ENCODE results near the gene FBXL14.

Gene FBXL14

DNA sequence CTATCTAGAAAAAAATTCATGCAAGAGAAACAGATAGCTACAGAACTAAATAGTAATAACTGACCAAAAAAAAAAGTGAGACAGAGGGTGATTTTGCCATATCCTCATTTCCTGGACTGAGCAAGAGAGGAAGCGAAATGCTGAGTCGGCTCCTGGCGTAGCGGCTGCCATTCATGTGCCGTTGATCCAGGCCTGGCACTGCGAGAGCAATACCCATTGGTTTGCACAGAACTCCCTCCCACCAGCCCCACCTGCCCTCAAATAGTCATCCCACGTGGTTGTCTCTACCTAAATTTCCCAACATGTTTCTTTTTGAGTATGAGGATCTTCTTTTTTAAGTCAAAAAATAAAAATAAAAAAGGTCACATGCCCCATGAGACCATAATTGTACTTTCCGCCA is 25.2 kb upstream of the FBXL14 start:
- no peak overlapping the region for H3K4me3 ChIP-seq (ENCODE audit: low read length)
- H3K4me2 ChIP-seq (ENCODE audit: low read depth, low read length) = no peak overlapping the region
- no peaks in the 10 kb centered on the region for H3K27me3 ChIP-seq (replicated peaks; ENCODE audit: insufficient read depth, low read length)
- 0 out of 2 replicates have a peak, but pooled peaks cover 4% of the 10 kb centered on the region for H4K20me1 ChIP-seq (ENCODE audit: insufficient read depth, low read length)
- H3K27ac ChIP-seq (ENCODE audit: low read length) = peak overlapping the region; percentile 25; the same call in 1 of the 2 replicates
- H3K9ac ChIP-seq (ENCODE audit: low read length) = no peak overlapping the region
- no peaks in the 10 kb centered on the region for H3K4me1 ChIP-seq (ENCODE audit: low read length)
- H3F3A ChIP-seq (ENCODE audit: insufficient read depth, low read length) = 0 out of 2 replicates have a peak, but pooled peaks cover 3% of the 10 kb centered on the region
- H3K79me2 ChIP-seq (ENCODE audit: low read length) = peaks cover 64% of the 10 kb centered on the region
- no peaks in the 10 kb centered on the region for H3K9me3 ChIP-seq (replicated peaks; ENCODE audit: insufficient read depth, low read length)
- no peak overlapping the region for H2AFZ ChIP-seq (ENCODE audit: low read length)
- DNase-seq = peak; percentile 55
- H3K9me2 ChIP-seq (replicated peaks; ENCODE audit: insufficient read depth, low read length) = no peaks in the 10 kb centered on the region
- no peak for TF ChIP-seq EZH2 (optimal IDR thresholded peaks at IDR 0.05; ENCODE audit: low read depth, low read length)
- TF ChIP-seq EZH2phosphoT487 (IDR thresholded peaks at IDR 0.05; ENCODE audit: low read length) = no peak
- TF ChIP-seq, protein P1, sequence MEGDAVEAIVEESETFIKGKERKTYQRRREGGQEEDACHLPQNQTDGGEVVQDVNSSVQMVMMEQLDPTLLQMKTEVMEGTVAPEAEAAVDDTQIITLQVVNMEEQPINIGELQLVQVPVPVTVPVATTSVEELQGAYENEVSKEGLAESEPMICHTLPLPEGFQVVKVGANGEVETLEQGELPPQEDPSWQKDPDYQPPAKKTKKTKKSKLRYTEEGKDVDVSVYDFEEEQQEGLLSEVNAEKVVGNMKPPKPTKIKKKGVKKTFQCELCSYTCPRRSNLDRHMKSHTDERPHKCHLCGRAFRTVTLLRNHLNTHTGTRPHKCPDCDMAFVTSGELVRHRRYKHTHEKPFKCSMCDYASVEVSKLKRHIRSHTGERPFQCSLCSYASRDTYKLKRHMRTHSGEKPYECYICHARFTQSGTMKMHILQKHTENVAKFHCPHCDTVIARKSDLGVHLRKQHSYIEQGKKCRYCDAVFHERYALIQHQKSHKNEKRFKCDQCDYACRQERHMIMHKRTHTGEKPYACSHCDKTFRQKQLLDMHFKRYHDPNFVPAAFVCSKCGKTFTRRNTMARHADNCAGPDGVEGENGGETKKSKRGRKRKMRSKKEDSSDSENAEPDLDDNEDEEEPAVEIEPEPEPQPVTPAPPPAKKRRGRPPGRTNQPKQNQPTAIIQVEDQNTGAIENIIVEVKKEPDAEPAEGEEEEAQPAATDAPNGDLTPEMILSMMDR (IDR thresholded peaks at IDR 0.05; ENCODE audit: low read length) = no peak
- peaks cover 3% of the 10 kb centered on the region; the same call in 1 of the 2 replicates for H3K36me3 ChIP-seq (replicated peaks; ENCODE audit: insufficient read depth, low read length)

DNA sequence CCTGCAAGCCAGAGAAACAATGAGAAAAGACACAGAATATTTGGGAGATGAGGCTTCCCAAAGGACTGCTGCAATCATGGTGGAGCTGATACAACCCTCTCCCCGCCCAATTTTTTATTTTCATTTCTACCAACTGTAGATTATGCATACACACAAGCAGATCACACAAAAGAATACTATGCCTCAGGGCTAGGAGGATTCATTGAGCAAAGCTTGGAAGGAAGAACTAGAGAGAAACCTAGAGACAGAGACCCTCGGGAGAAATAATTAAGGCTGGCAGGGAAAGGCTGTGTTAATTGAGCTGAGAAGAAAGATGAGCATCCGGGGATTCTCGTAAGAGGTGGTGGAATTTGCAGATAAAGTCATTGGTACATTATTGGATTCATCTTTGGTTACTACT is 24.8 kb upstream of the FBXL14 start:
- Histone ChIP-seq H3K36me3 (replicated peaks; ENCODE audit: insufficient read depth, low read length) (peaks cover 3% of the 10 kb centered on the region; the same call in 1 of the 2 replicates), H3K27me3 (replicated peaks; ENCODE audit: insufficient read depth, low read length) (no peaks in the 10 kb centered on the region), H3K4me1 (ENCODE audit: low read length) (no peaks in the 10 kb centered on the region), H3K4me3 (ENCODE audit: low read length) (no peak overlapping the region), H3K9ac (ENCODE audit: low read length) (no peak overlapping the region; the same call in 1 of the 2 replicates), H3K9me3 (replicated peaks; ENCODE audit: insufficient read depth, low read length) (no peaks in the 10 kb centered on the region), H3F3A (ENCODE audit: insufficient read depth, low read length) (0 out of 2 replicates have a peak, but pooled peaks cover 3% of the 10 kb centered on the region), H3K9me2 (replicated peaks; ENCODE audit: insufficient read depth, low read length) (no peaks in the 10 kb centered on the region), H2AFZ (ENCODE audit: low read length) (no peak overlapping the region), H3K27ac (ENCODE audit: low read length) (peak overlapping the region; percentile 25; the same call in 1 of the 2 replicates), H3K79me2 (ENCODE audit: low read length) (peaks cover 67% of the 10 kb centered on the region), H3K4me2 (ENCODE audit: low read depth, low read length) (peak overlapping the region; percentile 23; the same call in 1 of the 2 replicates), H4K20me1 (ENCODE audit: insufficient read depth, low read length) (0 out of 2 replicates have a peak, but pooled peaks cover 4% of the 10 kb centered on the region)
- no peak for DNase-seq
- TF ChIP-seq EZH2 (optimal IDR thresholded peaks at IDR 0.05; ENCODE audit: low read depth, low read length) (no peak), EZH2phosphoT487 (IDR thresholded peaks at IDR 0.05; ENCODE audit: low read length) (no peak)
- TF ChIP-seq, protein P1 (IDR thresholded peaks at IDR 0.05; ENCODE audit: low read length) = no peak

DNA sequence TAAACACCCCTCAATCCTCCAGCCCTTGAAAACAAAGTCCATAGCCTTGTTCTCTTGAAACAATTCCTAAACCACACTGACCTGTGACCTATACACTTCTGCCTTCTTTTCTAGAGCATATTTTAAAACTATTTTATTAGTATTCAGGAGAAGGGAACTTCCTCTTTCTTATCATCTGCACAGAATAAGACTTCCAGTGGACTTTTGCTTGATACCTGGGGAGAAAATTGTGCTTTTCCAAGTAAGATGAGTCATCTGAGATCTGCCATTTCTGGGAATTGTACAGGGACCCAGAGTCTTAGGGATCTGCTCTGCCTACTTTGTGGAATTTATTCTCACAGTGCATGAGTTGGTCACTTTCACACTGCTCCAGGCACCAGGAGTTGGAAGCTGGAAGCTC is 24.1 kb upstream of the FBXL14 start:
- no peak overlapping the region for H3K27ac ChIP-seq (ENCODE audit: low read length)
- H3K9ac ChIP-seq (ENCODE audit: low read length) = no peak overlapping the region
- H4K20me1 ChIP-seq (ENCODE audit: insufficient read depth, low read length) = 0 out of 2 replicates have a peak, but pooled peaks cover 4% of the 10 kb centered on the region
- H3K4me1 ChIP-seq (ENCODE audit: low read length) = no peaks in the 10 kb centered on the region
- no peaks in the 10 kb centered on the region for H3K27me3 ChIP-seq (replicated peaks; ENCODE audit: insufficient read depth, low read length)
- H3F3A ChIP-seq (ENCODE audit: insufficient read depth, low read length) = 0 out of 2 replicates have a peak, but pooled peaks cover under 1% of the 10 kb centered on the region
- H3K4me2 ChIP-seq (ENCODE audit: low read depth, low read length) = no peak overlapping the region
- no peaks in the 10 kb centered on the region; the same call in 1 of the 2 replicates for H3K36me3 ChIP-seq (replicated peaks; ENCODE audit: insufficient read depth, low read length)
- TF ChIP-seq EZH2phosphoT487 (IDR thresholded peaks at IDR 0.05; ENCODE audit: low read length) (no peak), EZH2 (optimal IDR thresholded peaks at IDR 0.05; ENCODE audit: low read depth, low read length) (no peak)
- TF ChIP-seq, protein P1 (IDR thresholded peaks at IDR 0.05; ENCODE audit: low read length) = no peak
- no peak overlapping the region for H2AFZ ChIP-seq (ENCODE audit: low read length)
- peaks cover 74% of the 10 kb centered on the region for H3K79me2 ChIP-seq (ENCODE audit: low read length)
- no peaks in the 10 kb centered on the region for H3K9me3 ChIP-seq (replicated peaks; ENCODE audit: insufficient read depth, low read length)
- no peak overlapping the region for H3K4me3 ChIP-seq (ENCODE audit: low read length)
- DNase-seq = no peak
- H3K9me2 ChIP-seq (replicated peaks; ENCODE audit: insufficient read depth, low read length) = no peaks in the 10 kb centered on the region
